SK-N-SH (cell line): ENCODE measurements around the gene FBLIM1. TPM values are rescaled to one million over a fixed set of nuclear protein-coding genes. Genes with fewer than 3 reads are reported as not detected.
A peak's percentile ranks its signal among the peaks of the same experiment; 100 is the strongest.

Source experiments
- CTCF ChIA-PET: fragments of 300-600, 350-600 bp; formaldehyde crosslinking; extraction: SDS; loops from one replicate; lab custom pipeline; 2021; lab: Yijun Ruan, JAX
- POLR2A ChIA-PET: fragments of 350-600 bp; sonication (Branson Sonifier 250); formaldehyde crosslinking; extraction: SDS; loops from one replicate; lab custom pipeline; 2020; ENCODE audit warnings: antibody characterized with exemption, inconsistent platforms; lab: Yijun Ruan, JAX
- DNase-seq: peaks from one replicate; pipeline ENCODE4 v3.0.0; 2012
- H2AFZ ChIP-seq: fragments of 200-600 bp; sonication (generic); 2 replicates; pipeline ENCODE4 v1.8.1; 2016; ENCODE audit warnings: antibody characterized with exemption, mild to moderate bottlenecking, low read depth
- H3F3A ChIP-seq: fragments of 200-600 bp; sonication (generic); replicated peaks from 2 replicates; pipeline ENCODE3; 2016; ENCODE audit warnings: antibody characterized with exemption, mild to moderate bottlenecking; ENCODE audit not compliant: insufficient read depth
- H3K27ac ChIP-seq, 2 experiments: fragments of 200-500 bp in 1 of 2; fragments of 200-600 bp in 1 of 2; sonication (Bioruptor generic) in 1 of 2; sonication (generic), shearing (Covaris generic) in 1 of 2; 2 replicates each; pipeline versions ENCODE4 v1.5.1 to v1.6.1; 2014 to 2016; ENCODE audit warnings: low read depth in 2 of 2, inconsistent platforms in 1 of 2, low read length in 1 of 2, mild to moderate bottlenecking in 1 of 2, mixed read lengths in 1 of 2
- H3K27me3 ChIP-seq: fragments of 200-600 bp; sonication (generic), shearing (Covaris generic); 2 replicates; pipeline ENCODE4 v1.6.1; 2016; ENCODE audit warnings: mixed run types; ENCODE audit not compliant: insufficient read depth
- H3K36me3 ChIP-seq, 2 experiments: fragments of 200-500 bp in 1 of 2; fragments of 200-600 bp in 1 of 2; sonication (Bioruptor generic) in 1 of 2; sonication (generic) in 1 of 2; replicated peaks in 1 of 2; 2 replicates each; pipeline versions ENCODE3 to v1.5.1; 2014 to 2016; ENCODE audit warnings: low read length in 1 of 2, mild to moderate bottlenecking in 1 of 2; ENCODE audit not compliant: insufficient read depth in 2 of 2, control insufficient read depth in 1 of 2
- H3K4me1 ChIP-seq, 2 experiments: fragments of 200-500 bp in 1 of 2; fragments of 200-600 bp in 1 of 2; sonication (Bioruptor generic) in 1 of 2; sonication (generic), shearing (Covaris generic) in 1 of 2; 2 replicates each; pipeline versions ENCODE4 v1.5.1 to v1.6.1; 2014 to 2016; ENCODE audit warnings: low read depth in 1 of 2, low read length in 1 of 2, mixed run types in 1 of 2; ENCODE audit not compliant: insufficient read depth in 2 of 2, control insufficient read depth in 1 of 2
- H3K4me2 ChIP-seq: fragments of 200-600 bp; sonication (generic), shearing (Covaris generic); 2 replicates; pipeline ENCODE4 v1.6.1; 2017; ENCODE audit warnings: mixed run types
- H3K4me3 ChIP-seq, 2 experiments: fragments of 200-500 bp in 1 of 2; fragments of 200-600 bp in 1 of 2; sonication (Bioruptor generic) in 1 of 2; sonication (generic), shearing (Covaris generic) in 1 of 2; 2 replicates each; pipeline versions ENCODE4 v1.5.1 to v1.8.1; 2014 to 2016; ENCODE audit warnings: low read depth in 2 of 2, inconsistent platforms in 1 of 2, low read length in 1 of 2, mild to moderate bottlenecking in 1 of 2, mixed read lengths in 1 of 2, moderate library complexity in 1 of 2
- H3K79me2 ChIP-seq: fragments of 200-600 bp; sonication (generic); 2 replicates; pipeline ENCODE4 v1.8.1; 2017; ENCODE audit warnings: mild to moderate bottlenecking; ENCODE audit not compliant: insufficient read depth
- H3K9ac ChIP-seq: fragments of 200-600 bp; sonication (generic); 2 replicates; pipeline ENCODE4 v1.6.1; 2017; ENCODE audit warnings: mixed run types
- H3K9me2 ChIP-seq: fragments of 200-600 bp; sonication (generic); 2 replicates; pipeline ENCODE4 v1.6.1; 2017; ENCODE audit warnings: mixed run types
- H3K9me3 ChIP-seq: fragments of 200-600 bp; sonication (generic); 2 replicates; pipeline ENCODE4 v1.6.1; 2017; ENCODE audit warnings: mixed run types, mild to moderate bottlenecking, moderate library complexity
- H4K20me1 ChIP-seq: fragments of 200-600 bp; sonication (generic); 2 replicates; pipeline ENCODE4 v1.6.1; 2017; ENCODE audit warnings: mild to moderate bottlenecking, mixed run types; ENCODE audit not compliant: insufficient read depth
- CHD2 ChIP-seq: fragments of 150-350 bp; IDR thresholded peaks from 2 replicates; pipeline ENCODE4 v1.6.1; 2018; ENCODE audit warnings: low read length; ENCODE audit not compliant: partially characterized antibody
- EZH2phosphoT487 ChIP-seq: fragments of 200-600 bp; sonication (generic); IDR thresholded peaks from 2 replicates; pipeline ENCODE4 v1.6.1; 2017; ENCODE audit warnings: low read depth, mixed run types, mild to moderate bottlenecking, antibody characterized with exemption, moderate library complexity, borderline replicate concordance
- GABPA ChIP-seq: IDR thresholded peaks from 2 replicates; pipeline ENCODE4 v1.4.0; 2012; ENCODE audit warnings: low read depth, mild to moderate bottlenecking
- MXI1 ChIP-seq: IDR thresholded peaks from 2 replicates; pipeline ENCODE4 v1.6.1; 2012; ENCODE audit warnings: mild to moderate bottlenecking, low read depth, low read length, improper control_type of control experiment
- WGBS: methylation state at CpG from one replicate; pipeline ENCODE4 v1.1.6; 2017; ENCODE audit warnings: low lambda C conversion rate; 5-methylcytosine and 5-hydroxymethylcytosine counted together
- polyA plus RNA-seq, 3 experiments: library from polyadenylated mRNA; depleted of rRNA; stranded (reverse); fragments of >200 nt; gene quantifications; 2 replicates each; pipeline ENCODE4 v1.2.3, GENCODE V29; 2012
- TF ChIP-seq, protein P1 (sequence below): fragments of 150-350 bp; IDR thresholded peaks from 2 replicates; pipeline ENCODE4 v1.6.1; 2016; ENCODE audit warnings: mild to moderate bottlenecking, low read depth, low read length
- TF ChIP-seq, protein P2 (sequence below): IDR thresholded peaks from 2 replicates; pipeline ENCODE4 v1.4.0; 2012; ENCODE audit warnings: low read depth
- TF ChIP-seq, protein P3 (sequence below): IDR thresholded peaks from 2 replicates; pipeline ENCODE4 v1.4.0; 2012; ENCODE audit warnings: low read depth, borderline replicate concordance
- TF ChIP-seq, protein P4 (sequence below): fragments of 150-350 bp; IDR thresholded peaks from 2 replicates; pipeline ENCODE4 v1.6.1; 2017; ENCODE audit warnings: antibody characterized with exemption, low read length, low read depth, borderline replicate concordance

Gene FBLIM1
- polyA plus RNA-seq, 1 of the 3 experiments (the other 2 are of a cell fraction), result 89.8 TPM

DNA sequence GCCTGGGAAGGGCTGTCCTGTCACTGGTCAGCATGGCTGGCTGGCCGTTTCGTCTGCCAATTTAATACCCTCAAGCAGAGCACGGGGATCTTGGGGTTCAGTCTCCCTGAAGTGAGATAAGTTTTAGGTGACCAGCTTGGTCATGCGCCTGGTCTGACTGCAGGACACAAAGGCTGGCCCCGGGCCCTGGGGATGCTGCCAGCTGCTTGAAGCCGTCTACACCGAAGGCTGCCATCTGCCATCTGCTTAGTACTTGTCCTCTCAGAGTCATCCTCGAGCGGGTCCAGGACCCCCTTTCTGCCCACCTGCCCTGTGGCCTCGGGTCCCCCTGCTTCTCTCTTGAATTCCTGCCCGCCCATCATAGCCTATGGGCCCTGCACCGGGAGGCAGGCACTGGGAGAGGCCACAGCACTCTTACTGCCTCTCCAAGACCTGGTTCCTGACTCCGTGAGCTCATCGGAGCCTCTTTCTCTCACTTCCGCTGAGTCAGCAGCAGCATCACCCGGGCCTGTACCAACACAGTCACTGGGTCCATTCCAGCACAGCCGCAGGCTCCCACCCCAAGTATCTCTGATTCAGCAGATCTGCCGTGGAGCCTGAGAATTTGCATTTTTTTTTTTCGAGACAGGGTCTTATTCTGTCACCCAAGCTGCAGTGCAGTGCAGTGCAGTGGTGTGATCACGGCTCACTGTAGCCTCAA is 7.0 kb downstream of the FBLIM1 start:
- Histone ChIP-seq H3K9me3 (no peaks in the 10 kb centered on the region), H3K9ac (no peak overlapping the region), H3K27ac (peak overlapping the region in 1 of 2 experiments; percentile 46; a peak in 2 of 4 replicates), H3F3A (peaks cover 18% of the 10 kb centered on the region), H3K4me3 (no peak overlapping the region), H3K36me3 (peaks cover 29% of the 10 kb centered on the region in 2 experiments), H3K4me2 (no peak overlapping the region), H2AFZ (no peak overlapping the region), H3K4me1 (peaks cover 10 to 16% of the 10 kb centered on the region in 2 experiments; a peak in 3 of 4 replicates), H4K20me1 (peaks cover 34% of the 10 kb centered on the region), H3K27me3 (no peaks in the 10 kb centered on the region), H3K79me2 (peaks cover 62% of the 10 kb centered on the region), H3K9me2 (no peaks in the 10 kb centered on the region)
- ChIA-PET POLR2A (interaction anchor here (0.6 kb wide), 1 partner anchor 34 kb away, joined by 5 read pairs; no protein-coding TSS in a partner anchor), CTCF (interaction anchor here (0.6 to 4.5 kb wide), 4 partner anchors 24 to 243 kb away, joined by 3 to 17 read pairs (median 6); no protein-coding TSS in a partner anchor)
- no peak for DNase-seq
- no peak for TF ChIP-seq GABPA
- no peak for TF ChIP-seq EZH2phosphoT487
- TF ChIP-seq, protein P1, sequence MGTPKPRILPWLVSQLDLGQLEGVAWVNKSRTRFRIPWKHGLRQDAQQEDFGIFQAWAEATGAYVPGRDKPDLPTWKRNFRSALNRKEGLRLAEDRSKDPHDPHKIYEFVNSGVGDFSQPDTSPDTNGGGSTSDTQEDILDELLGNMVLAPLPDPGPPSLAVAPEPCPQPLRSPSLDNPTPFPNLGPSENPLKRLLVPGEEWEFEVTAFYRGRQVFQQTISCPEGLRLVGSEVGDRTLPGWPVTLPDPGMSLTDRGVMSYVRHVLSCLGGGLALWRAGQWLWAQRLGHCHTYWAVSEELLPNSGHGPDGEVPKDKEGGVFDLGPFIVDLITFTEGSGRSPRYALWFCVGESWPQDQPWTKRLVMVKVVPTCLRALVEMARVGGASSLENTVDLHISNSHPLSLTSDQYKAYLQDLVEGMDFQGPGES, result no peak
- 80% methylated on average over 14 of the region's 20 CpGs for WGBS

DNA sequence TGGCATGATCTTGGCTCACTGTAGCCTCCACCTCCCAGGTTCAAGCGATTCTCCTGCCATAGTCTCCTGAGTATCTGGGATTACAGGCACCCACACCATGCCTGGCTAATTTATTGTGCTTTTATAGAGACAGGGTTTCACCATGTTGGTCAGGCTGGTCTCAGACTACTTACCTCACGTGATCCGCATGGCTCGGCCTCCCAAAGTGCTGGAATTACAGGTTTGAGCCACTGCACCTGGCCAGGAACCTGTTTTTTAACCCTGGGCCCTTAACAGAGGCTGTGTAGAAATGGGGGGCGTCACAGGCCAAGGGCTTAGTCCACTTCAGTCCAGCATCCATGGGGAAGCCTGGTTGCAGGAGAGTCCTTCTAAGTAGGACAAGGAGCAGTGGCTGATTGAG is 9.3 kb downstream of the FBLIM1 start:
- Histone ChIP-seq H2AFZ (no peak overlapping the region), H4K20me1 (peaks cover 21% of the 10 kb centered on the region), H3K9me3 (no peaks in the 10 kb centered on the region), H3F3A (no peaks in the 10 kb centered on the region), H3K27me3 (no peaks in the 10 kb centered on the region), H3K36me3 (peaks cover 42 to 45% of the 10 kb centered on the region in 2 experiments), H3K79me2 (peaks cover 39% of the 10 kb centered on the region), H3K4me3 (no peak overlapping the region), H3K4me1 (no peaks in the 10 kb centered on the region; a peak in 1 of 4 replicates), H3K9me2 (no peaks in the 10 kb centered on the region), H3K27ac (no peak overlapping the region), H3K4me2 (no peak overlapping the region), H3K9ac (no peak overlapping the region)
- DNase-seq, result no peak
- 100% methylated on average over 5 of the region's 5 CpGs for WGBS
- CTCF ChIA-PET, result interaction anchor here (2.4 to 4.5 kb wide), 2 partner anchors 11 to 24 kb away, joined by 5 to 17 read pairs; no protein-coding TSS in a partner anchor
- TF ChIP-seq CHD2 (no peak), MXI1 (no peak)
- TF ChIP-seq, protein P2, sequence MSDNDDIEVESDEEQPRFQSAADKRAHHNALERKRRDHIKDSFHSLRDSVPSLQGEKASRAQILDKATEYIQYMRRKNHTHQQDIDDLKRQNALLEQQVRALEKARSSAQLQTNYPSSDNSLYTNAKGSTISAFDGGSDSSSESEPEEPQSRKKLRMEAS, result no peak
- TF ChIP-seq, protein P3, sequence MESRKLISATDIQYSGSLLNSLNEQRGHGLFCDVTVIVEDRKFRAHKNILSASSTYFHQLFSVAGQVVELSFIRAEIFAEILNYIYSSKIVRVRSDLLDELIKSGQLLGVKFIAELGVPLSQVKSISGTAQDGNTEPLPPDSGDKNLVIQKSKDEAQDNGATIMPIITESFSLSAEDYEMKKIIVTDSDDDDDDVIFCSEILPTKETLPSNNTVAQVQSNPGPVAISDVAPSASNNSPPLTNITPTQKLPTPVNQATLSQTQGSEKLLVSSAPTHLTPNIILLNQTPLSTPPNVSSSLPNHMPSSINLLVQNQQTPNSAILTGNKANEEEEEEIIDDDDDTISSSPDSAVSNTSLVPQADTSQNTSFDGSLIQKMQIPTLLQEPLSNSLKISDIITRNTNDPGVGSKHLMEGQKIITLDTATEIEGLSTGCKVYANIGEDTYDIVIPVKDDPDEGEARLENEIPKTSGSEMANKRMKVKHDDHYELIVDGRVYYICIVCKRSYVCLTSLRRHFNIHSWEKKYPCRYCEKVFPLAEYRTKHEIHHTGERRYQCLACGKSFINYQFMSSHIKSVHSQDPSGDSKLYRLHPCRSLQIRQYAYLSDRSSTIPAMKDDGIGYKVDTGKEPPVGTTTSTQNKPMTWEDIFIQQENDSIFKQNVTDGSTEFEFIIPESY, result no peak
- TF ChIP-seq, protein P4, sequence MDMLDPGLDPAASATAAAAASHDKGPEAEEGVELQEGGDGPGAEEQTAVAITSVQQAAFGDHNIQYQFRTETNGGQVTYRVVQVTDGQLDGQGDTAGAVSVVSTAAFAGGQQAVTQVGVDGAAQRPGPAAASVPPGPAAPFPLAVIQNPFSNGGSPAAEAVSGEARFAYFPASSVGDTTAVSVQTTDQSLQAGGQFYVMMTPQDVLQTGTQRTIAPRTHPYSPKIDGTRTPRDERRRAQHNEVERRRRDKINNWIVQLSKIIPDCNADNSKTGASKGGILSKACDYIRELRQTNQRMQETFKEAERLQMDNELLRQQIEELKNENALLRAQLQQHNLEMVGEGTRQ, result no peak
- POLR2A ChIA-PET, result no interaction called here
